Memory B cell (primary cell): ENCODE data around the gene DISP2.

Experiments used
- ATAC-seq: fragments of 150-1000 bp; cut with Tn5 transposase; 2 replicates; pipeline ENCODE4 v1.10.0; 2021; ENCODE audit warnings: low read depth, mild to moderate bottlenecking, moderate library complexity
- DNase-seq, 2 donors: peaks; one replicate each; pipeline ENCODE4 v3.0.0; 2022; ENCODE audit warnings: low spot score in 2 of 2
- H3K27ac Mint-ChIP-seq: one replicate; pipeline ENCODE4 v1.8.0; 2022; ENCODE audit warnings: mild to moderate bottlenecking, moderate library complexity, mixed read lengths
- H3K27me3 Mint-ChIP-seq: one replicate; pipeline ENCODE4 v1.8.0; 2022; ENCODE audit warnings: mixed read lengths
- H3K36me3 Mint-ChIP-seq: one replicate; pipeline ENCODE4 v1.8.0; 2022; ENCODE audit warnings: mild to moderate bottlenecking, mixed read lengths
- H3K4me1 Mint-ChIP-seq: one replicate; pipeline ENCODE4 v1.8.0; 2022; ENCODE audit warnings: mixed read lengths
- H3K4me3 Mint-ChIP-seq: one replicate; pipeline ENCODE4 v1.8.0; 2022; ENCODE audit warnings: mild to moderate bottlenecking, moderate library complexity, mixed read lengths
- H3K9me3 Mint-ChIP-seq: one replicate; pipeline ENCODE4 v1.8.0; 2022; ENCODE audit warnings: mixed read lengths

The DISP2 gene, protein sequence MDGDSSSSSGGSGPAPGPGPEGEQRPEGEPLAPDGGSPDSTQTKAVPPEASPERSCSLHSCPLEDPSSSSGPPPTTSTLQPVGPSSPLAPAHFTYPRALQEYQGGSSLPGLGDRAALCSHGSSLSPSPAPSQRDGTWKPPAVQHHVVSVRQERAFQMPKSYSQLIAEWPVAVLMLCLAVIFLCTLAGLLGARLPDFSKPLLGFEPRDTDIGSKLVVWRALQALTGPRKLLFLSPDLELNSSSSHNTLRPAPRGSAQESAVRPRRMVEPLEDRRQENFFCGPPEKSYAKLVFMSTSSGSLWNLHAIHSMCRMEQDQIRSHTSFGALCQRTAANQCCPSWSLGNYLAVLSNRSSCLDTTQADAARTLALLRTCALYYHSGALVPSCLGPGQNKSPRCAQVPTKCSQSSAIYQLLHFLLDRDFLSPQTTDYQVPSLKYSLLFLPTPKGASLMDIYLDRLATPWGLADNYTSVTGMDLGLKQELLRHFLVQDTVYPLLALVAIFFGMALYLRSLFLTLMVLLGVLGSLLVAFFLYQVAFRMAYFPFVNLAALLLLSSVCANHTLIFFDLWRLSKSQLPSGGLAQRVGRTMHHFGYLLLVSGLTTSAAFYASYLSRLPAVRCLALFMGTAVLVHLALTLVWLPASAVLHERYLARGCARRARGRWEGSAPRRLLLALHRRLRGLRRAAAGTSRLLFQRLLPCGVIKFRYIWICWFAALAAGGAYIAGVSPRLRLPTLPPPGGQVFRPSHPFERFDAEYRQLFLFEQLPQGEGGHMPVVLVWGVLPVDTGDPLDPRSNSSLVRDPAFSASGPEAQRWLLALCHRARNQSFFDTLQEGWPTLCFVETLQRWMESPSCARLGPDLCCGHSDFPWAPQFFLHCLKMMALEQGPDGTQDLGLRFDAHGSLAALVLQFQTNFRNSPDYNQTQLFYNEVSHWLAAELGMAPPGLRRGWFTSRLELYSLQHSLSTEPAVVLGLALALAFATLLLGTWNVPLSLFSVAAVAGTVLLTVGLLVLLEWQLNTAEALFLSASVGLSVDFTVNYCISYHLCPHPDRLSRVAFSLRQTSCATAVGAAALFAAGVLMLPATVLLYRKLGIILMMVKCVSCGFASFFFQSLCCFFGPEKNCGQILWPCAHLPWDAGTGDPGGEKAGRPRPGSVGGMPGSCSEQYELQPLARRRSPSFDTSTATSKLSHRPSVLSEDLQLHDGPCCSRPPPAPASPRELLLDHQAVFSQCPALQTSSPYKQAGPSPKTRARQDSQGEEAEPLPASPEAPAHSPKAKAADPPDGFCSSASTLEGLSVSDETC (N-terminal part only)

DNA sequence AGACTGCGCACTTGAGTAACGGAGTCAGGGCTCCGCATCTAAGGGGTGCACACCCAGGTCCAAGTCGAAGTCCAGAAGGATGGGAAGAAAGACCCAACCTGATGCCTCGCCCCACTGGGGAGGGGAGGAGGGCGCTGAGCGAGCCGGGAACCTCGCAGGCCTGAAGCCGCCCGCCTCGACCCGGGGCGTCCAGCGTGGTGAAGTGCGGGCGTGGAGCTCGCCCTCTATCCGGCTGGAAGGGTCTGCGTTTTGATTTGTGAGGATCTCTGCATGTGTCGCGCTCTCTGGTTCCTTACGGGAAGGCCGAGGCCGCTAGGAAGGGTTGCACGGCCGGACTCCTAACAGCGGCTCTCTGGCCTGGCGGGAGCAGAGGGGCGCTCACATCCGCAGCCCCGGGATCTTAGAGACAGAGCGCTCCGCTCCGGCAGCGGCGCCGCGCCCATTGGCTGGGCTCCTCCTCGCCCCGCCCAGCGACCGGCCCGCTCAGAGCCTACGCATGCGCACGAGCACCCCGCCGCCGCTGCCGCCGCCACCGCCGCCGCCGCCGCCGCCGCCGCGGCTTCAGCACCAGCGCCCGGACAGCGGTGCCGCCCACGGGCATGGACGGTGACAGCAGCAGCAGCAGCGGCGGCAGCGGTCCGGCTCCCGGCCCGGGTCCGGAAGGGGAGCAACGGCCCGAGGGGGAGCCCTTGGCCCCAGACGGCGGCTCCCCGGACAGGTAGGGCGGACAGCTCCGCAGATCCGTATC, at the start of gene DISP2:
DISP2 (plus strand) TSS at position 497 of the 748 bp plus-strand sequence; CDS start at position 600, 103 bp downstream.
- DNase-seq (peak; percentile 94 to 95), ATAC-seq (peak; percentile 90)
- no peaks in the 10 kb centered on the region for H3K9me3 Mint-ChIP-seq
- H3K27me3 Mint-ChIP-seq: peaks cover 1% of the 10 kb centered on the region
- H3K36me3 Mint-ChIP-seq: peaks cover 4% of the 10 kb centered on the region
- no peak within 1 kb of the TSS for H3K27ac Mint-ChIP-seq
- H3K4me3 Mint-ChIP-seq: peak within 1 kb of the TSS; percentile 86
- peaks cover 13% of the 10 kb centered on the region for H3K4me1 Mint-ChIP-seq

DNA sequence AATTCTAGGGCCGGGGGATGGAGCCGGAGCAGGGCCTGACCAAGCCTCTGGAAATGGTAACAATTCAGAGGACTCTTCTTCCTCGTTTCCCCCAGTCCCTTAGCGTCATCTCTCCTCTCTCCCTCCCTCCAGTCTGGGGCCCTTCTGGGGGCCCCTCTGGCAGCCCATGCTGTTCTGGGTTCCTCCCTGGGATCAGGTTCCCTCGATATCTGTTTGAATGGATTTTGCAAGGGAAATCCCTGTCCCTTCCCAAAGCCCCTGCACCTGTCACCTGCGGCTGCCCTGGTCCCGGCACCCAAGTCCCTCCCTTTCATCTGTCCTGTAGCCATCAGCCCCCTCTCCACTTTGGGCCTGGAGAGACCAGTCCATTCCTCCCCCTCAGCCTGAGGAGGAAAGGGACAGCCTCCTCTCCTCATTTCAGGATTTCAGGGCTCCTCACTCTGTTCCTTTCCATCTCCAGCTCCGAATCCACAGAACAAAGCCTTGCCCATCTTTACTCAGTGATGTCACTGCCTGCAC, 48.6 kb upstream of the DISP2 start:
- Mint-ChIP-seq H3K36me3 (peaks cover under 1% of the 10 kb centered on the region), H3K27ac (peak overlapping the region; percentile 90), H3K4me1 (peaks cover 30% of the 10 kb centered on the region), H3K9me3 (no peaks in the 10 kb centered on the region), H3K4me3 (peak overlapping the region; percentile 94), H3K27me3 (no peaks in the 10 kb centered on the region)
- no peak for ATAC-seq
- no peak for DNase-seq

DNA sequence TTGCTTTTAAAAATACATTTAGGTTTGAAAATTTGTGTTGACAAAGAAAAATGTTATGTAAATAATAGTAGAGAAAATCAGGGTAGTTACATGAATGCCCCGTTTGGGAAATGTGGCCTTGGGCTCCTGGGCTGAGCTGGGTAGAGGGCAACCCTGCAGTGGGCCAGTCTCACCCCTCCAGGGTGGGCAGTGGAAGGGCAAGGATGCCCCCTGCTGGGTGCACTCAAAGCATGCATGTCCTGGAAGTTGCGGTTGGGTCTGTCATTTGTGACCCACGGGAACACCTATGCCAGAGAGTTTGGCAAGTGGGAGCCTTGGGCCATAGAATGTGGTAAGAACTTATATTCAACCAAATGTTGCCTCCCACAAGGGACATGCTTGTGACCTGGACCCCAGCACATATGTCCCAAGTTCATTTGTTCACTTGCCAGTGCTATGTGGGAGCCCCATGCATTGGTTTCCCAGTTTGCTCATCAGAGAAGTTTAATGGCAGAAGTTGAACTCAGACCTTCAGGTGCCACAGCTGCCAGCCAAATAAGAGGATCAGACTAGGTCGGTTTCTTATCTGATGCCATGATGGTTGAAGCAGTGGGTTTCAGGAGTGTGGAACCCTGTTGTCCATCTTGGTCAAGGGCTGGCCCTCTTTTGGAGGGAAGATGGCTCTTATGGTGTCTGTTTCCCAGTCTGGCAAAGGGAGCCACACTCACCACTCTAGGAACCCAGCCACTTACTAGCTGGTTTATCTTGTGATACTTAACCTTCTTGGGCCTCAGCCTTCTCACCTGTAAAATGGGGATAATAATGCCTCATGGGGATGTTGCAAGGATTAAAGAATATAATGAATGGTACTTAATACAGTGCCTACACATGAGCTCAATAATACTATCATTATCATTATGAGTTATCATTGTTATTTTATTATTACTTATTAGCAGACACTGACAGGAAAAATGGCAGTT, 47.7 kb upstream of the DISP2 start:
- Mint-ChIP-seq H3K4me1 (peaks cover 27% of the 10 kb centered on the region), H3K27ac (no peak overlapping the region)
- ATAC-seq: peak; percentile 26

DNA sequence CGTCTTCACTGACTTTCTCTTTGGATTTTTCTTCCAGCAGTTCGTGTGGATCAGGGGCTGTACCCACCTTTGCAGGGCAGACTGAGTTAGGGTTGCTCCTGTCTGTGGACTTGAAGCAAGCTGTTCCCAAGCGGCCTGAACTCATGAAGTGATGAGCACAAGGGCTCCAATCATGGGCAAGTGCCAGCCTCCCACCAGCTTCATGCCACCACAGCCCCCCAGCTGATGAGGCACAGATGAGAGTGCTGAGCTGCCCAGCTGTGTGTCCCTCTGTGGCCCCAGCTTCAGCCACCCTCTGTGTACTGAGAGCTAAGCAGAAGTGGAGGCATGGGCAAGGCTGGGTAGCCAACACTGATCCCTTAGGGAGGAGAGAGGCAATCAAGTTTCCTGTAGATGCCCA, 47.0 kb upstream of the DISP2 start:
- no peaks in the 10 kb centered on the region for H3K9me3 Mint-ChIP-seq
- DNase-seq: no peak
- ATAC-seq: no peak
- H3K4me3 Mint-ChIP-seq: no peak overlapping the region
- H3K4me1 Mint-ChIP-seq: peaks cover 26% of the 10 kb centered on the region
- H3K27me3 Mint-ChIP-seq: peaks cover 1% of the 10 kb centered on the region
- H3K36me3 Mint-ChIP-seq: no peaks in the 10 kb centered on the region
- no peak overlapping the region for H3K27ac Mint-ChIP-seq

More for the DNA sequence above, 47.7 kb upstream of the DISP2 start:
- H3K27me3 Mint-ChIP-seq: peaks cover under 1% of the 10 kb centered on the region
- H3K36me3 Mint-ChIP-seq: no peaks in the 10 kb centered on the region
- no peaks in the 10 kb centered on the region for H3K9me3 Mint-ChIP-seq
- H3K4me3 Mint-ChIP-seq: peak overlapping the region; percentile 94
- DNase-seq: peak in 1 of 2 donors; percentile 37

DNA sequence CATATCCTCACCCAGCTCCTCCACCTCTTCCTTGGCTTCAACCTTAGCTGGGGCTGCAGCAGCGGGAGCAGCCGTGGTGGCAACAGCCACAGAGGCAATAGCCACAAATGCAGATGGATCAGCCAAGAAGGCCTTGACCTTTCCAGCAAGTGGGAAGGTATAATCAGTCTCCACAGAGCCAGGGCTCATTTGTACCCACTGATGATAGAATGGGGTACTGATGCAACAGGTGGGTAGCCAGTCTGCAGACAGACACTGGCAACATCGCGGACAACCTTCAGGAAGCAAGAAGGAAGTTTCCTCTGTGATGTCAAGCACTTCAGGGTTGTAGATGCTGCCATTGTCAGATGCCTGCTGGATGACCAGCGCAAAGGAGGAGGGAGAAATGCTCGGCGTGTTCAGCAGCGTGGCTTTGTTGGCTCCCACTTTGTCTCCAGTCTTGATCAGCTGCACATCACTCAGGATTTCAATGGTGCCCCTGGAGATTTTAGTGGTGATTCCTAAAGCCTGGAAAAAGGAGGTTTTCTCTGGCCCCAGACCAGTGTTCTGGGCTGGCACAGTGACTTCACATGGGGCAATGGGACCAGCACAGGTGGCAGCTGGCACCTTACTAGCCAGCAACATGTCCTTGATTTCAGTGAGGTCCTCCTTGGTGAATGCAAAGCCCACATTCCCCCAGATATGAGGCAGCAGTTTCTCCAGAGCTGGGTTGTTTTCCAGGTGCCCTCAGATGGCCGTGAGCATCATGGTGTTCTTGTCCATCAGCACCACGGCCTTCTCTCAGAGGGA, 45.5 kb upstream of the DISP2 start:
- no peaks in the 10 kb centered on the region for H3K9me3 Mint-ChIP-seq
- no peak for DNase-seq
- peaks cover 20% of the 10 kb centered on the region for H3K4me1 Mint-ChIP-seq
- no peaks in the 10 kb centered on the region for H3K36me3 Mint-ChIP-seq
- H3K27ac Mint-ChIP-seq: no peak overlapping the region
- H3K27me3 Mint-ChIP-seq: peaks cover 1% of the 10 kb centered on the region
- ATAC-seq: no peak
- H3K4me3 Mint-ChIP-seq: no peak overlapping the region

DNA sequence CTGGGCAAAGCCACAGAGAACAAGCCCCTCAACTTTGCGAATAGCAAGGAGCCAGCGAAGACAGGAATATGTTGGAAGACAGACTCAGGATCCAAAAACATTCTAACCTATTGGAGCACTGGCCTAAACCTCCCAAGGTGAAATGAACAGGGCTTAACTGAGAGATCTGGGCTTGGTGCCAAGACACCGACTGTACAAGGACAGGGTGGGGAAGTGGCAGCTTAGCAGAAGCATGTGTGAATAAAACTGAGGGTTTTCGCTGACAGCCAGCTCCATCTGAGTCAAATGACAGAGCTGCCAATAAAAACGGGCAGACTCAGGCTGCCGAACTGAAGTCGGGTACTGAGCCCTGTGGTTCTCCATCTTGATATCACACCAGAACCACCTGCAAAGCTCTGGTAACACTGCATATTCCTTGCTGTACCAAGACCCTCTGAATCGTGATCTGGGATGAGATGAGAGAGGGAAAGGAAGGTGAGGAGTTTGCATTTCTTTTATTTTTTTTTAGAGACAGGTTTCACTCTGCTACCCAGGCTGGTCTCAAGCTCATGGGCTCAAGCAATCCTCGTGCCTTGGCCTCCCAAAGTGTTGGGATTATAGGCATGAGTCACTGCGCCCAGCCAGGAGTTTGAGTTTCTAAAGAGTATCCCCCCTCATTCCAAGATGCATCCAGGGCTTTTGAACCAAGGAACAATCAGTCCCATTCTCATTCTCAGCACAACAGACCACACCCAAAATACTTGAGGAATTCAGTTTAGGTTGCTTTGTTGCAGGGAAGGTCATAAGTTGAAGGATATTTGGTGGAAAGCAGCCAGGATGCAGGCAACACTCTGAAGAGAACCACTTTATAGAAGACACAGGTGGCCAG, 44.3 kb upstream of the DISP2 start:
- no peak overlapping the region for H3K27ac Mint-ChIP-seq
- no peak overlapping the region for H3K4me3 Mint-ChIP-seq
- ATAC-seq (no peak), DNase-seq (no peak)
- no peaks in the 10 kb centered on the region for H3K9me3 Mint-ChIP-seq
- no peaks in the 10 kb centered on the region for H3K36me3 Mint-ChIP-seq
- H3K27me3 Mint-ChIP-seq: peaks cover 1% of the 10 kb centered on the region
- H3K4me1 Mint-ChIP-seq: peaks cover 15% of the 10 kb centered on the region

DNA sequence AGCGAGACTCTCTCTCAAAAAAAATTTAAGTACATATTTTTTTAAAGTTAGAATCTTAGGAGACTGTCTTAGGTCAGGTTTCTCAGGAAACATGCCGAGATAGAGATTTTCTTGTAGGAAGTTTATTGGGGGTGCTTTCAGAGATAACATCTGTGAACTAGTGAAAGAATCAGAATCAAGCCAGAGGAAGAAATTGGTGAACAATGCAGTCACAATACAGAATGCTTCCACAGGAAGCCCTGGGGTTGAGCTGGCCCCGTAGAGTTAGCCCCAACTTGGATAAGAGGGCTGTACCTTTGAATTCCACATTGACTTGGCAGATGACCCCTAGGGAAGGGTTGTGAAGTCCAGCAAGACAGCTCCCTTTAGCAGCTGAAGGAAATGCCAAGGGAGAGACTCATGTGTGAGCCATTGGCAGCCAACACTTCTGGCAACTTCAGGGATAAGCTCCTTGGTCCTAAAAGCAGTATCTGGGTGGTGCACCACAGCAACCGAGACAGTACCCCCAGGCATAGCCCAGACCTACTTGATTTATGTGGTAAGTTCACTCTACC, 43.2 kb upstream of the DISP2 start:
- peaks cover 1% of the 10 kb centered on the region for H3K27me3 Mint-ChIP-seq
- H3K9me3 Mint-ChIP-seq: no peaks in the 10 kb centered on the region
- peaks cover 7% of the 10 kb centered on the region for H3K4me1 Mint-ChIP-seq
- no peak overlapping the region for H3K27ac Mint-ChIP-seq
- H3K4me3 Mint-ChIP-seq: no peak overlapping the region
- ATAC-seq (no peak), DNase-seq (no peak)
- H3K36me3 Mint-ChIP-seq: no peaks in the 10 kb centered on the region

DNA sequence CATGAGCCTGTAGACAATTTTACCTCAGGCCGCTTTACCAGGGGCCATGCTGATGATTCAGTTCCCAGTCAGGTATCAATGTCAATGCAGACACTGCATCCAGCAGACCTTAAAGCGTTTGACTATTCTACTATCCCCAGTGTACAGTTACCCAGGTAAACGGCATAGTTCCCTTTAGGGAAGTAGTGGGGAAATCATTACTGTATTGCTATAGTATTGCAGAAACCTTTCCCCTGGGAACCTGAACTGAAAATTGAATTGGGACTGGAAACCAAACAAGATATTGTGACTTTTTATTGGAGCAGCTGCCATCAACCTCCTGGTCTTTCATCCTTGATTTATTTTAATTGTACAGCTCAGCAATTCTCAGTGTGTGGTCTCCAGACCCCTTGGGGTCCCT, 41.1 kb upstream of the DISP2 start:
- H3K4me1 Mint-ChIP-seq: peaks cover 12% of the 10 kb centered on the region

DNA sequence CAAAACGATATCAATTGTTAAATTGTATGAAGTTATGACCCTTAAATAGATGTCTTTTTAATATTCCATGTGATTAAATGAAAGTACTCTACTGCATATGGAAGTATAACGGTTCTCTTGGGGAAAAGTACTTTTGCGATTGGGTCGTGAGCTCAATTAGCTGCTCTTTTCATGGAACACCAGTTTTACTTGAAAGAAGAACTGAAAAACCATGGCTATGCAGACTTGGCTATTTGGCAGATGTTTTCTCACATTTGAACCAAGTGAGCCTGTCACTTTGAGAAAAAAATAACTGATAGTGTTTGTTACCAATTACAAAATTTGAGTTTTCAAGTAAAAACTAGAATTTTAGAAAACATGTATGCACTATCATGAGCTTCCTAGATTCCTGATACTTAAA, 40.4 kb upstream of the DISP2 start:
- H3K27me3 Mint-ChIP-seq: peaks cover 5% of the 10 kb centered on the region
- peaks cover 18% of the 10 kb centered on the region for H3K4me1 Mint-ChIP-seq
- no peak overlapping the region for H3K4me3 Mint-ChIP-seq
- no peaks in the 10 kb centered on the region for H3K36me3 Mint-ChIP-seq
- H3K9me3 Mint-ChIP-seq: no peaks in the 10 kb centered on the region
- DNase-seq (no peak), ATAC-seq (no peak)
- H3K27ac Mint-ChIP-seq: no peak overlapping the region

More for the DNA sequence above, 41.1 kb upstream of the DISP2 start:
- Mint-ChIP-seq H3K27ac (no peak overlapping the region), H3K36me3 (no peaks in the 10 kb centered on the region), H3K4me3 (no peak overlapping the region), H3K9me3 (no peaks in the 10 kb centered on the region), H3K27me3 (peaks cover 5% of the 10 kb centered on the region)
- DNase-seq (no peak), ATAC-seq (no peak)

DNA sequence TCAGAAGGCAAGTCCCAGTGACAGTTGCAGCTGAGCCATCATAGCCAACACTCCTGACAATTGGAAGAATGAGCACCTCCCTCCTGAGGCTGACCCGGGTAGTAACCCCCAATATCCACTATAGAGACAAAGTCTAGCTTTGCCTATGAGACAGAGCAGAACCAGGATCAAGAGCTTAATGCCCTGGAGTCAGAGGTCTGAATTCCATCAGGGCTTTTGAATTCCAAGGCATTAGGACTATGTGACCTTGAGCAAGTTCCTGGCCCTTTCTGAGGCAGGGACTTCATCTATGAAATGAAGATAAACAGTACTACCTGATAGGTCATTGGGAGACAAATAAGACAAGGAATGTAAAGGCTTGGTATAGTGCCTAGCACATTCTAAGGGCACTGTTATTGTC, 37.6 kb upstream of the DISP2 start:
- Mint-ChIP-seq H3K27ac (no peak overlapping the region), H3K36me3 (no peaks in the 10 kb centered on the region), H3K4me1 (peaks cover 24% of the 10 kb centered on the region), H3K4me3 (no peak overlapping the region), H3K9me3 (no peaks in the 10 kb centered on the region), H3K27me3 (peaks cover 3% of the 10 kb centered on the region)
- DNase-seq (no peak), ATAC-seq (no peak)

DNA sequence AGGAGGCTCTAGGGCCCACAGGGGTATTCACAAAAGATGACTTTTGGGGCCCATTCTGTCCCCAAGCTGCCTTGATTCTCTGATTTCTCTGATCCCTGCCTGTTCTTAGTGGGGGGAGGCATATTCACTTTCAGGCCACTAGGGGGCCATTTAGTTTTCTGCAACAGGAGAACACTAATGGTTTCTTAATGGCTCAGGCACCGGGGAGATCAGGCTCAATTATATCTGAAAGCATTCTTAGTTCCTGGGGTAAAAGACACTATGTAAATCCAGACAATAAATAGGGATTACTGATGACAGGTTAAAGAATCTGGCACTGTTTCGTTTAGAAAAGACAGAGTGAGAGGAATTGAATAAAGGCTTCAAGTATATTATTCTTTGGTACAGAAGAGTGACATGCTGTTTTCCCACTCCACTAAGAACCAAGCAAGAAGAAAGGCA, 37.1 kb upstream of the DISP2 start:
- H3K9me3 Mint-ChIP-seq: no peaks in the 10 kb centered on the region
- no peaks in the 10 kb centered on the region for H3K36me3 Mint-ChIP-seq
- H3K27ac Mint-ChIP-seq: no peak overlapping the region
- no peak overlapping the region for H3K4me3 Mint-ChIP-seq
- peaks cover 24% of the 10 kb centered on the region for H3K4me1 Mint-ChIP-seq
- DNase-seq (peak in 1 of 2 donors; percentile 62), ATAC-seq (peak; percentile 11)
- H3K27me3 Mint-ChIP-seq: peaks cover 3% of the 10 kb centered on the region
